ENCODE results near the gene MADD.

Gene MADD

DNA sequence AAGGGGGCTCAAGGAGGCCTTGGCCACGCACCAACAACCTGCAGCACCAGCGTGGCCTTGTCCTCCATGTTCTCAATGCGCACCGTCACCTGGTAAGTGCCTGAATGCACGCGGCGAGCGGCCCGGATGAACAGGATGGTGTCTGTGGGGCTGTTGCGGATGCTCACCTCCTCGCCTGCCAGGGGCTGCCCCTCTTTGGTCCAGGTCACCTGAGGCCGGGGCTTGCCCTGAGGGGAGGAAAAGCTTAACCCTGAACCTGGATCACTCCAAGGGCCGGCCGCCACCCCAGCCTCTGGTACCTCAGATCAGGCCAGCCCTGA, 63.6 kb downstream of the MADD start:
- TF ChIP-seq TAF1 (IDR thresholded peaks at IDR 0.05; ENCODE audit: borderline replicate concordance, insufficient read depth, low read length): no peak
- no peak for TF ChIP-seq POLR2AphosphoS5 (IDR thresholded peaks at IDR 0.05; ENCODE audit: low read depth, low read length)
- no peak for TF ChIP-seq FOXP2 (optimal IDR thresholded peaks at IDR 0.05; ENCODE audit: borderline replicate concordance, extremely low read depth, extremely low read length, insufficient read depth)
- TF ChIP-seq SIN3A (IDR thresholded peaks at IDR 0.05; ENCODE audit: borderline replicate concordance, insufficient read depth, low read length): no peak
- TF ChIP-seq, protein P1, sequence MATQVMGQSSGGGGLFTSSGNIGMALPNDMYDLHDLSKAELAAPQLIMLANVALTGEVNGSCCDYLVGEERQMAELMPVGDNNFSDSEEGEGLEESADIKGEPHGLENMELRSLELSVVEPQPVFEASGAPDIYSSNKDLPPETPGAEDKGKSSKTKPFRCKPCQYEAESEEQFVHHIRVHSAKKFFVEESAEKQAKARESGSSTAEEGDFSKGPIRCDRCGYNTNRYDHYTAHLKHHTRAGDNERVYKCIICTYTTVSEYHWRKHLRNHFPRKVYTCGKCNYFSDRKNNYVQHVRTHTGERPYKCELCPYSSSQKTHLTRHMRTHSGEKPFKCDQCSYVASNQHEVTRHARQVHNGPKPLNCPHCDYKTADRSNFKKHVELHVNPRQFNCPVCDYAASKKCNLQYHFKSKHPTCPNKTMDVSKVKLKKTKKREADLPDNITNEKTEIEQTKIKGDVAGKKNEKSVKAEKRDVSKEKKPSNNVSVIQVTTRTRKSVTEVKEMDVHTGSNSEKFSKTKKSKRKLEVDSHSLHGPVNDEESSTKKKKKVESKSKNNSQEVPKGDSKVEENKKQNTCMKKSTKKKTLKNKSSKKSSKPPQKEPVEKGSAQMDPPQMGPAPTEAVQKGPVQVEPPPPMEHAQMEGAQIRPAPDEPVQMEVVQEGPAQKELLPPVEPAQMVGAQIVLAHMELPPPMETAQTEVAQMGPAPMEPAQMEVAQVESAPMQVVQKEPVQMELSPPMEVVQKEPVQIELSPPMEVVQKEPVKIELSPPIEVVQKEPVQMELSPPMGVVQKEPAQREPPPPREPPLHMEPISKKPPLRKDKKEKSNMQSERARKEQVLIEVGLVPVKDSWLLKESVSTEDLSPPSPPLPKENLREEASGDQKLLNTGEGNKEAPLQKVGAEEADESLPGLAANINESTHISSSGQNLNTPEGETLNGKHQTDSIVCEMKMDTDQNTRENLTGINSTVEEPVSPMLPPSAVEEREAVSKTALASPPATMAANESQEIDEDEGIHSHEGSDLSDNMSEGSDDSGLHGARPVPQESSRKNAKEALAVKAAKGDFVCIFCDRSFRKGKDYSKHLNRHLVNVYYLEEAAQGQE (IDR thresholded peaks at IDR 0.05; ENCODE audit: insufficient read depth in 1 of 2, low read depth in 2 of 2, low read length in 2 of 2): no peak

GRCh38 chr11:47333886-47334443, 64.0 kb downstream of the MADD start:
- TF ChIP-seq, protein P1 (IDR thresholded peaks at IDR 0.05; ENCODE audit: insufficient read depth in 1 of 2, low read depth in 2 of 2, low read length in 2 of 2): no peak
- TF ChIP-seq FOXP2 (optimal IDR thresholded peaks at IDR 0.05; ENCODE audit: borderline replicate concordance, extremely low read depth, extremely low read length, insufficient read depth): no peak
- no peak for TF ChIP-seq SIN3A (IDR thresholded peaks at IDR 0.05; ENCODE audit: borderline replicate concordance, insufficient read depth, low read length)

DNA sequence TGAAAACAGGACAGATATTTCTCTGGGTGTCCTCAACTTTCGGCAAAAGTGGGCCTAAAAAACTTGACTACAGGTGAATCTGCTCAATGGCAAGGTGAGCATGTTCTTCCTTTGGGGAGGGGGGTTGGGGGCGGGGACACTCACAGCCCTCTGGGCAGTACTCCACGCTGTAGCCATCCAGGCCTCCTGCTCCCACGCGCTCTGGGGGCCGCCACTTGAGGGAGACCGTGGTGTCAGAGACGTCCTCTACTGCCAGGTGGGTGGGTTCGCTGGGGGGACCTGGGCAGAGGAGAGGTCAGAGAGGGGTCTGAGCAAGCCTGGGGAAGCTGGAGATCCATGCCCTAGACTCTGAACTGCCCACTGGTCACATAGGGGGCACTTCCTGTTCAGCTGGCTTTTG, 65.8 kb downstream of the MADD start:
- TF ChIP-seq, protein P1 (IDR thresholded peaks at IDR 0.05; ENCODE audit: insufficient read depth in 1 of 2, low read depth in 2 of 2, low read length in 2 of 2): no peak
- no peak for TF ChIP-seq POLR2AphosphoS5 (IDR thresholded peaks at IDR 0.05; ENCODE audit: low read depth, low read length)
- no peak for TF ChIP-seq SIN3A (IDR thresholded peaks at IDR 0.05; ENCODE audit: borderline replicate concordance, insufficient read depth, low read length)
- TF ChIP-seq FOXP2 (optimal IDR thresholded peaks at IDR 0.05; ENCODE audit: borderline replicate concordance, extremely low read depth, extremely low read length, insufficient read depth): no peak
- no peak for TF ChIP-seq TAF1 (IDR thresholded peaks at IDR 0.05; ENCODE audit: borderline replicate concordance, insufficient read depth, low read length)

- no peak for TF ChIP-seq SIN3A (IDR thresholded peaks at IDR 0.05; ENCODE audit: borderline replicate concordance, insufficient read depth, low read length)
- no peak for TF ChIP-seq POLR2AphosphoS5 (IDR thresholded peaks at IDR 0.05; ENCODE audit: low read depth, low read length)
- no peak for TF ChIP-seq TAF1 (IDR thresholded peaks at IDR 0.05; ENCODE audit: borderline replicate concordance, insufficient read depth, low read length)
- TF ChIP-seq, protein P1 (IDR thresholded peaks at IDR 0.05; ENCODE audit: insufficient read depth in 1 of 2, low read depth in 2 of 2, low read length in 2 of 2): no peak
- TF ChIP-seq FOXP2 (optimal IDR thresholded peaks at IDR 0.05; ENCODE audit: borderline replicate concordance, extremely low read depth, extremely low read length, insufficient read depth): no peak
Observed at GRCh38 chr11:47336595-47336994, 66.7 kb downstream of the MADD start.
